CD4-positive, alpha-beta memory T cell (primary cell): ENCODE results near the gene SPATA17. TPM values are rescaled to one million over a fixed set of nuclear protein-coding genes. Genes with fewer than 3 reads are reported as not detected.

Source experiments
- polyA plus RNA-seq, 2 donors: library from polyadenylated mRNA; unstranded; fragments of 300-500 nt; fragmentation: Illumina TruSeq; gene quantifications; one replicate each; pipeline ENCODE4 v1.2.3, GENCODE V29; 2021
- total RNA-seq, 2 experiments: library from RNA; stranded (reverse); gene quantifications; one replicate each; pipeline ENCODE4 v1.2.3, GENCODE V29; 2021

The SPATA17 gene
- total and polyA plus RNA-seq, 4 experiments from 2014 or later = not detected

Other genes with a start within 250 kb of the SPATA17 start
- gene GPATCH2, start 254 bp upstream of the SPATA17 start, total RNA-seq = 10 to 100 TPM in 1 of 2 experiments, 1 to 10 TPM in 1; 9.7 to 11.3 TPM
- gene GPATCH2, start 254 bp upstream of the SPATA17 start, polyA plus RNA-seq = 1 to 10 TPM; 1.8 to 3.2 TPM